ENCODE results near the gene MNAT1.
"Not testable (repeated sequence)": the region's sequence is repeated elsewhere in the genome, so short reads cannot be mapped to it uniquely, and the experiment has no call there.

Gene MNAT1

GRCh38 chr14:60812987-60813386, 78.4 kb downstream of the MNAT1 start:
- Histone ChIP-seq H3K9ac (ENCODE audit: low read depth, low read length) (no peak overlapping the region), H3K36me3 (ENCODE audit: control insufficient read depth, insufficient read depth, low read length) (peaks cover 5% of the 10 kb centered on the region), H3K4me3 (ENCODE audit: low read depth, low read length) (no peak overlapping the region), H3K27me3 (ENCODE audit: control insufficient read depth, insufficient read depth, low read length) (no peaks in the 10 kb centered on the region), H3K9me3 (ENCODE audit: control insufficient read depth, insufficient read depth, low read length) (no peaks in the 10 kb centered on the region), H3K4me1 (ENCODE audit: control insufficient read depth, insufficient read depth, low read length) (no peaks in the 10 kb centered on the region)

DNA sequence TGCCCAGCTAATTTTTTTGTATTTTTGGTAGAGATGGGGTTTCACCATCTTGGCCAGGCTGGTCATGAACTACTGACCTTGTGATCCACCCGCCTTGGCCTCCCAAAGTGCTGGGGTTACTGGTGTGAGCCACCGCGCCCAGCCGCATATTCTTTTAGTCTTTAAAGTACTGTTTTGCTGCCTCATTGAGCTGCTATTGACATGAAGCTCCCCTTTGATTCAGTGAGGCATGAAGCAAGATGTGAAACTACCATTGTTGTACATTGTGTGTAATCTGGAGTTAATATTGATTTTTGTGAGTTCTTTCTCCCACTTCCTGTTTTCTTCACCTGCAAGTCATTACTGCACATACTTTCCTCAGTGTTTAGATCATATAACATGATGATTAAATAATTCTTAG, 80.8 kb downstream of the MNAT1 start:
- Histone ChIP-seq H3K36me3 (ENCODE audit: control insufficient read depth, insufficient read depth, low read length) (peaks cover 5% of the 10 kb centered on the region), H3K27me3 (ENCODE audit: control insufficient read depth, insufficient read depth, low read length) (no peaks in the 10 kb centered on the region), H3K9ac (ENCODE audit: low read depth, low read length) (no peak overlapping the region), H3K9me3 (ENCODE audit: control insufficient read depth, insufficient read depth, low read length) (no peaks in the 10 kb centered on the region), H3K4me3 (ENCODE audit: low read depth, low read length) (no peak overlapping the region), H3K4me1 (ENCODE audit: control insufficient read depth, insufficient read depth, low read length) (no peaks in the 10 kb centered on the region)

DNA sequence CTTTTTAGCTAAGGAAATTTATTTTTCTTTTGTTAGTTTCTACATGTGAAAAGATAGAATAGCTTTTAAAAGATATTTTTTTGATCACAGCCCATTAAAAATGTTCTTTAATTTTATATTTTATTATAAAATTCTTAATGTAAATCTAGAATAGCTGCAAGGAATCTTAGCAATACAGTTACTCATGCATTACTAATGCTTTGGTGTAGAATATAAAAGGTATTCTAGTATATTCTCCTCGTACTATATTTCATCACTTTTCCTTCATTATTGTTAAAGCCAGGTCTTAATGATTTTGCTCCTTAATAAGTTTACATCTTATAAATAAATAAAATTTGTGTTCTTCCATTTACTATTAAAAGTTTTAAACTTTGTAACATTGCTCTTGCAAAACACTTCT, 82.6 kb downstream of the MNAT1 start:
- no peak overlapping the region for H3K9ac ChIP-seq (ENCODE audit: low read depth, low read length)
- H3K27me3 ChIP-seq (ENCODE audit: control insufficient read depth, insufficient read depth, low read length), result no peaks in the 10 kb centered on the region
- H3K4me1 ChIP-seq (ENCODE audit: control insufficient read depth, insufficient read depth, low read length), result no peaks in the 10 kb centered on the region
- peaks cover 5% of the 10 kb centered on the region for H3K36me3 ChIP-seq (ENCODE audit: control insufficient read depth, insufficient read depth, low read length)
- no peak overlapping the region for H3K4me3 ChIP-seq (ENCODE audit: low read depth, low read length)
- H3K9me3 ChIP-seq (ENCODE audit: control insufficient read depth, insufficient read depth, low read length), result no peaks in the 10 kb centered on the region

DNA sequence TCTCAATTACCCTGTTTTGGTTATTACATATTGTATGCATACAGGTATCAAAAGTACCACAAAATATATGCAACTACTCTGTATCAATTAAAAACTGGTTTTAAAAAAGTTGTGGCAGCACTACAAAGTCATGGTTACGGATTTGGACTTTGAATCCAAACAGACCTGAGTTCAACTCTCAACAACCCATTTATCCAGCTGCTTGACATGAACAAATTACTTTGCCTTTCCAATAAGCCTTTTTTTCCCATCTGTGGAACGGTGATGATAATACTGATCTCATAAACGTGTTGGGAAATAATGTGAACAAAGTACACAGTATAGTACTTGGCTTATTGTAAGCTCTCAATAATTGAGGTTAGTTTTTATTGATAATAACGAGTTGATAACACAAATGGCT, 85.0 kb downstream of the MNAT1 start:
- H3K4me3 ChIP-seq (ENCODE audit: low read depth, low read length), result no peak overlapping the region
- H3K9me3 ChIP-seq (ENCODE audit: control insufficient read depth, insufficient read depth, low read length), result no peaks in the 10 kb centered on the region
- H3K36me3 ChIP-seq (ENCODE audit: control insufficient read depth, insufficient read depth, low read length), result no peaks in the 10 kb centered on the region
- H3K27me3 ChIP-seq (ENCODE audit: control insufficient read depth, insufficient read depth, low read length), result no peaks in the 10 kb centered on the region
- H3K4me1 ChIP-seq (ENCODE audit: control insufficient read depth, insufficient read depth, low read length), result no peaks in the 10 kb centered on the region
- no peak overlapping the region for H3K9ac ChIP-seq (ENCODE audit: low read depth, low read length)

- Histone ChIP-seq H3K4me3 (ENCODE audit: low read depth, low read length) (no peak overlapping the region), H3K4me1 (ENCODE audit: control insufficient read depth, insufficient read depth, low read length) (no peaks in the 10 kb centered on the region), H3K9me3 (ENCODE audit: control insufficient read depth, insufficient read depth, low read length) (no peaks in the 10 kb centered on the region), H3K36me3 (ENCODE audit: control insufficient read depth, insufficient read depth, low read length) (peaks cover 5% of the 10 kb centered on the region), H3K27me3 (ENCODE audit: control insufficient read depth, insufficient read depth, low read length) (no peaks in the 10 kb centered on the region), H3K9ac (ENCODE audit: low read depth, low read length) (no peak overlapping the region)
Measured at GRCh38 chr14:60838601-60839000, 104.0 kb downstream of the MNAT1 start.

GRCh38 chr14:60839057-60839456, 104.5 kb downstream of the MNAT1 start:
- peaks cover 5% of the 10 kb centered on the region for H3K36me3 ChIP-seq (ENCODE audit: control insufficient read depth, insufficient read depth, low read length)
- no peaks in the 10 kb centered on the region for H3K9me3 ChIP-seq (ENCODE audit: control insufficient read depth, insufficient read depth, low read length)

GRCh38 chr14:60839657-60840056, 105.1 kb downstream of the MNAT1 start:
- no peaks in the 10 kb centered on the region for H3K27me3 ChIP-seq (ENCODE audit: control insufficient read depth, insufficient read depth, low read length)
- H3K9ac ChIP-seq (ENCODE audit: low read depth, low read length), result no peak overlapping the region
- H3K9me3 ChIP-seq (ENCODE audit: control insufficient read depth, insufficient read depth, low read length), result no peaks in the 10 kb centered on the region
- peaks cover 5% of the 10 kb centered on the region for H3K36me3 ChIP-seq (ENCODE audit: control insufficient read depth, insufficient read depth, low read length)
- no peaks in the 10 kb centered on the region for H3K4me1 ChIP-seq (ENCODE audit: control insufficient read depth, insufficient read depth, low read length)
- no peak overlapping the region for H3K4me3 ChIP-seq (ENCODE audit: low read depth, low read length)

More at GRCh38 chr14:60839057-60839456, 104.5 kb downstream of the MNAT1 start:
- H3K4me3 ChIP-seq (ENCODE audit: low read depth, low read length), result no peak overlapping the region
- no peaks in the 10 kb centered on the region for H3K4me1 ChIP-seq (ENCODE audit: control insufficient read depth, insufficient read depth, low read length)
- H3K27me3 ChIP-seq (ENCODE audit: control insufficient read depth, insufficient read depth, low read length), result no peaks in the 10 kb centered on the region
- H3K9ac ChIP-seq (ENCODE audit: low read depth, low read length), result no peak overlapping the region

GRCh38 chr14:60840313-60840712, 105.8 kb downstream of the MNAT1 start:
- no peak overlapping the region for H3K4me3 ChIP-seq (ENCODE audit: low read depth, low read length)
- no peaks in the 10 kb centered on the region for H3K27me3 ChIP-seq (ENCODE audit: control insufficient read depth, insufficient read depth, low read length)
- peaks cover 5% of the 10 kb centered on the region for H3K36me3 ChIP-seq (ENCODE audit: control insufficient read depth, insufficient read depth, low read length)
- H3K9me3 ChIP-seq (ENCODE audit: control insufficient read depth, insufficient read depth, low read length), result no peaks in the 10 kb centered on the region
- no peaks in the 10 kb centered on the region for H3K4me1 ChIP-seq (ENCODE audit: control insufficient read depth, insufficient read depth, low read length)
- no peak overlapping the region for H3K9ac ChIP-seq (ENCODE audit: low read depth, low read length)

DNA sequence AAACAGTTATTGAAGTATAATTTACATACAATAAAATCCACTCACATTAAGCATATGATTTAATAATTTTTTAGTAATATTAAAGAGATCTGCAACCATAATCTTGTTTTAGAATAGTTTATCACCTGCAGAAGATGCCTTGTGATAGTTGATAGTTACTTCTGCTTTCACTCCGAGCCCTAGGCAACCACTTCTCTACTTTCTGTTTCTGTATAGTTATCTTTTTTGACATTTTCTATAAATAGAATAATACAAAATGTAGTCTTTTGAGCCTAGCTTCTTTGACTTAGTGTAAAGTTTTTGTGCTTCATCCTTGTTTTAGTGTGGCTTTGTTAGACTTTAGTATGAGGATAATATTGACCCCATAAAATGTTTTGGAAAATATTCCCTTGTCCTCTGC, 111.0 kb downstream of the MNAT1 start:
- Histone ChIP-seq H3K36me3 (ENCODE audit: control insufficient read depth, insufficient read depth, low read length) (no peaks in the 10 kb centered on the region), H3K27me3 (ENCODE audit: control insufficient read depth, insufficient read depth, low read length) (no peaks in the 10 kb centered on the region), H3K9me3 (ENCODE audit: control insufficient read depth, insufficient read depth, low read length) (no peaks in the 10 kb centered on the region), H3K9ac (ENCODE audit: low read depth, low read length) (no peak overlapping the region), H3K4me1 (ENCODE audit: control insufficient read depth, insufficient read depth, low read length) (no peaks in the 10 kb centered on the region), H3K4me3 (ENCODE audit: low read depth, low read length) (no peak overlapping the region)

- no peak overlapping the region for H3K9ac ChIP-seq (ENCODE audit: low read depth, low read length)
- H3K9me3 ChIP-seq (ENCODE audit: control insufficient read depth, insufficient read depth, low read length), result no peaks in the 10 kb centered on the region
- no peaks in the 10 kb centered on the region for H3K36me3 ChIP-seq (ENCODE audit: control insufficient read depth, insufficient read depth, low read length)
- no peaks in the 10 kb centered on the region for H3K27me3 ChIP-seq (ENCODE audit: control insufficient read depth, insufficient read depth, low read length)
- H3K4me3 ChIP-seq (ENCODE audit: low read depth, low read length), result no peak overlapping the region
- H3K4me1 ChIP-seq (ENCODE audit: control insufficient read depth, insufficient read depth, low read length), result no peaks in the 10 kb centered on the region
Measured at GRCh38 chr14:60848066-60848465, 113.5 kb downstream of the MNAT1 start.

- not testable (repeated sequence) for H3K4me1 ChIP-seq (ENCODE audit: control insufficient read depth, insufficient read depth, low read length); H3K27me3 ChIP-seq (ENCODE audit: control insufficient read depth, insufficient read depth, low read length); H3K36me3 ChIP-seq (ENCODE audit: control insufficient read depth, insufficient read depth, low read length); H3K9ac ChIP-seq (ENCODE audit: low read depth, low read length); H3K9me3 ChIP-seq (ENCODE audit: control insufficient read depth, insufficient read depth, low read length); H3K4me3 ChIP-seq (ENCODE audit: low read depth, low read length)
Measured at GRCh38 chr14:60851692-60852091, 117.1 kb downstream of the MNAT1 start.

- no peaks in the 10 kb centered on the region for H3K27me3 ChIP-seq (ENCODE audit: control insufficient read depth, insufficient read depth, low read length)
- no peaks in the 10 kb centered on the region for H3K4me1 ChIP-seq (ENCODE audit: control insufficient read depth, insufficient read depth, low read length)
- H3K9me3 ChIP-seq (ENCODE audit: control insufficient read depth, insufficient read depth, low read length), result no peaks in the 10 kb centered on the region
- H3K36me3 ChIP-seq (ENCODE audit: control insufficient read depth, insufficient read depth, low read length), result peaks cover 2% of the 10 kb centered on the region
- no peak overlapping the region for H3K9ac ChIP-seq (ENCODE audit: low read depth, low read length)
- H3K4me3 ChIP-seq (ENCODE audit: low read depth, low read length), result no peak overlapping the region
Measured at GRCh38 chr14:60856111-60856510, 121.5 kb downstream of the MNAT1 start.

- H3K4me1 ChIP-seq (ENCODE audit: control insufficient read depth, insufficient read depth, low read length), result no peaks in the 10 kb centered on the region
- no peaks in the 10 kb centered on the region for H3K9me3 ChIP-seq (ENCODE audit: control insufficient read depth, insufficient read depth, low read length)
- no peak overlapping the region for H3K9ac ChIP-seq (ENCODE audit: low read depth, low read length)
- no peak overlapping the region for H3K4me3 ChIP-seq (ENCODE audit: low read depth, low read length)
- peaks cover 2% of the 10 kb centered on the region for H3K36me3 ChIP-seq (ENCODE audit: control insufficient read depth, insufficient read depth, low read length)
- H3K27me3 ChIP-seq (ENCODE audit: control insufficient read depth, insufficient read depth, low read length), result no peaks in the 10 kb centered on the region
Measured at GRCh38 chr14:60859525-60859924, 125.0 kb downstream of the MNAT1 start.

Data from iPS-15b (cell line).